PC-3 (cell line): ENCODE measurements around the gene GLB1L3. TPM values are rescaled to one million over a fixed set of nuclear protein-coding genes. Genes with fewer than 3 reads are reported as not detected.

ENCODE experiments used
- ATAC-seq: fragments of 200-7000 bp; cut with Tn5 transposase; 2 replicates; pipeline ENCODE4 v1.9.1; 2020; ENCODE audit warnings: mild to moderate bottlenecking, moderate library complexity
- BruUV-seq: library from RNA; stranded (reverse); fragments of 400-500 nt; replicated peaks from 2 replicates; lab custom pipeline; 2021; lab: Mats Ljungman, UMichigan
- CTCF ChIA-PET: fragments of 300-600 bp; sonication (Branson Sonifier 250); formaldehyde crosslinking; loops from one replicate; lab custom pipeline; 2022; ENCODE audit warnings: antibody characterized with exemption; lab: Charles Lee
- POLR2A ChIA-PET: fragments of 300-600 bp; sonication (Branson Sonifier 250); formaldehyde crosslinking; loops from one replicate; lab custom pipeline; 2022; ENCODE audit warnings: antibody characterized with exemption; ENCODE audit not compliant: unreplicated experiment; lab: Charles Lee
- DNase-seq: peaks from one replicate; pipeline ENCODE4 v3.0.0-alpha.2; 2015
- H2AFZ ChIP-seq: fragments of 300-600 bp; sonication (generic); 2 replicates; pipeline ENCODE4 v1.6.0; 2016; ENCODE audit warnings: antibody characterized with exemption, low read length
- H3F3A ChIP-seq: fragments of 300-600 bp; sonication (generic); one replicate; pipeline ENCODE4 v1.6.0; 2017; ENCODE audit warnings: antibody characterized with exemption, low read length, control low read depth, mild to moderate bottlenecking; ENCODE audit not compliant: unreplicated experiment
- H3K27ac ChIP-seq: fragments of 300-600 bp; sonication (generic); 2 replicates; pipeline ENCODE4 v1.5.1; 2016; ENCODE audit warnings: mild to moderate bottlenecking, low read length
- H3K27me3 ChIP-seq: fragments of 300-600 bp; sonication (generic); 2 replicates; pipeline ENCODE4 v1.6.1; 2016; ENCODE audit warnings: low read length, mixed read lengths
- H3K36me3 ChIP-seq: fragments of 300-600 bp; sonication (generic); 2 replicates; pipeline ENCODE4 v1.6.1; 2016; ENCODE audit warnings: low read depth, mixed run types, low read length, mixed read lengths
- H3K4me1 ChIP-seq: fragments of 300-600 bp; sonication (generic); 2 replicates; pipeline ENCODE4 v1.5.1; 2016; ENCODE audit warnings: low read length; ENCODE audit not compliant: insufficient read depth
- H3K4me2 ChIP-seq: fragments of 300-600 bp; sonication (generic); 2 replicates; pipeline ENCODE4 v1.6.0; 2016; ENCODE audit warnings: low read length
- H3K4me3 ChIP-seq: fragments of 300-600 bp; sonication (generic); 2 replicates; pipeline ENCODE4 v1.5.1; 2016; ENCODE audit warnings: mild to moderate bottlenecking, low read length, mixed read lengths
- H3K79me2 ChIP-seq: fragments of 300-600 bp; sonication (generic); 2 replicates; pipeline ENCODE4 v1.6.1; 2017; ENCODE audit warnings: low read length, mixed read lengths
- H3K9ac ChIP-seq: fragments of 300-600 bp; sonication (generic); 2 replicates; pipeline ENCODE4 v1.6.0; 2016; ENCODE audit warnings: mild to moderate bottlenecking, low read length
- H3K9me2 ChIP-seq: fragments of 300-600 bp; sonication (generic); replicated peaks from 2 replicates; pipeline ENCODE4 v1.6.1; 2016; ENCODE audit warnings: mixed run types, low read length, mixed read lengths
- H3K9me3 ChIP-seq: fragments of 300-600 bp; sonication (generic); 2 replicates; pipeline ENCODE4 v1.6.1; 2016; ENCODE audit warnings: low read length, mixed read lengths
- H4K20me1 ChIP-seq: fragments of 300-600 bp; sonication (generic); 2 replicates; pipeline ENCODE4 v1.6.1; 2016; ENCODE audit warnings: low read length, mixed read lengths
- EZH2 ChIP-seq: fragments of 300-600 bp; sonication (generic); IDR thresholded peaks from one replicate; pipeline ENCODE4 v1.6.1; 2017; ENCODE audit warnings: antibody characterized with exemption, mild to moderate bottlenecking, low read length; ENCODE audit not compliant: unreplicated experiment
- EZH2phosphoT487 ChIP-seq: fragments of 300-600 bp; sonication (generic); IDR thresholded peaks from 2 replicates; pipeline ENCODE4 v1.6.1; 2018; ENCODE audit warnings: mild to moderate bottlenecking, antibody characterized with exemption, low read length, borderline replicate concordance
- intact Hi-C: fragments of 100-400 bp; cut with micrococcal nuclease; formaldehyde crosslinking; loops from 2 replicates; pipeline ENCODE4 v1.9.0; 2023
- total RNA-seq: library from RNA; depleted of rRNA; stranded (reverse); fragments of >200 nt; gene quantifications from 2 replicates; pipeline ENCODE4 v1.2.3, GENCODE V29; 2014
- TF ChIP-seq, protein P1 (sequence below): fragments of 300-600 bp; sonication (generic); conservative IDR thresholded peaks from 2 replicates; pipeline ENCODE4 v1.5.1; 2017; ENCODE audit warnings: antibody characterized with exemption, low read depth, mild to moderate bottlenecking, low read length

GLB1L3 gene
- total RNA-seq, 1 experiment from 2014 or later: not detected

DNA sequence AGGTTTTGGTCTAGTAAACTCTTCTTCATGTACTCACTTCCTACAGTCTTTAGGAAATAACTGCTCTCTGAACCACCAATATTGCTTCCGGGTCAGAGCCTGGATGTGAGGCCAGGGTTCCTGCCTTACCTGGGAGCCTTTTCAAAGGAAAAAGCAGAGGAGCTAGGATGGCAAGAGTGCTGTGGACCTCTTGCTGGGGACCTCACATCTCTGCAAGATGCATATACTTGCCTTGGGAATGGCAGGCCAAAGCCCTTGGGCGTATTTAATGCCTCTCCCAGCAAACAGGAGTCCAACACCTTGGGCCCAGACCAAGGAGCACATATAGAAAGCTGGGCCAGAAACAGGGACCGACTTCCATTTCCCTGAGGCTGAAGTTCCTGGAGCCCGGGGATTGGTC is 60.9 kb downstream of the GLB1L3 start:
- TF ChIP-seq, protein P1, sequence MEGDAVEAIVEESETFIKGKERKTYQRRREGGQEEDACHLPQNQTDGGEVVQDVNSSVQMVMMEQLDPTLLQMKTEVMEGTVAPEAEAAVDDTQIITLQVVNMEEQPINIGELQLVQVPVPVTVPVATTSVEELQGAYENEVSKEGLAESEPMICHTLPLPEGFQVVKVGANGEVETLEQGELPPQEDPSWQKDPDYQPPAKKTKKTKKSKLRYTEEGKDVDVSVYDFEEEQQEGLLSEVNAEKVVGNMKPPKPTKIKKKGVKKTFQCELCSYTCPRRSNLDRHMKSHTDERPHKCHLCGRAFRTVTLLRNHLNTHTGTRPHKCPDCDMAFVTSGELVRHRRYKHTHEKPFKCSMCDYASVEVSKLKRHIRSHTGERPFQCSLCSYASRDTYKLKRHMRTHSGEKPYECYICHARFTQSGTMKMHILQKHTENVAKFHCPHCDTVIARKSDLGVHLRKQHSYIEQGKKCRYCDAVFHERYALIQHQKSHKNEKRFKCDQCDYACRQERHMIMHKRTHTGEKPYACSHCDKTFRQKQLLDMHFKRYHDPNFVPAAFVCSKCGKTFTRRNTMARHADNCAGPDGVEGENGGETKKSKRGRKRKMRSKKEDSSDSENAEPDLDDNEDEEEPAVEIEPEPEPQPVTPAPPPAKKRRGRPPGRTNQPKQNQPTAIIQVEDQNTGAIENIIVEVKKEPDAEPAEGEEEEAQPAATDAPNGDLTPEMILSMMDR: no peak
- TF ChIP-seq EZH2phosphoT487 (no peak), EZH2 (no peak)
- intact Hi-C loops: no loop called here

DNA sequence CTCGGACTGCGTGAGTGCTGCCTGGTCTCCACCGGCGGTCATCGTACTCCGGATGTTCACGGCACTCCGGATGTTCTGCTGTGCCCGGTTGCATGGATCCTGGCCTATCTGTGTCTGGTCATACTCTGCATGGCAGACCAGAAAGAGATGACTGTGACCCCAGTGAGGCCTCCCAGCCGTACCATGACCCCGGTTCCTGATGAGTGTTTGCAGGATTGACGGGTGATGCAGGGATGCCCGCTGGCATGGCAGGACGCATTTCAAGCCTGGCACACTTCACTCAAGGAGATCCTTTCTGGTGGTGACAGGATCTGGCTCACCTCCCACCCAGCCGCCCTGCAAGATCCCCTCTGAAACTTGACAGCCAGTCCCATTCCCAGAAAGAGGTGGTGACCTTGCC is 61.9 kb downstream of the GLB1L3 start:
- no peaks in the 10 kb centered on the region for H3K4me1 ChIP-seq
- no TSS peak for BruUV-seq

More for the DNA sequence above, 60.9 kb downstream of the GLB1L3 start:
- ATAC-seq (no peak), DNase-seq (no peak)
- POLR2A ChIA-PET: no interaction called here
- Histone ChIP-seq H3K4me2 (no peak overlapping the region), H3K79me2 (no peaks in the 10 kb centered on the region), H3K27me3 (peaks cover 16% of the 10 kb centered on the region), H3K36me3 (no peaks in the 10 kb centered on the region), H3K9me2 (no peaks in the 10 kb centered on the region), H2AFZ (no peak overlapping the region), H3K4me3 (no peak overlapping the region), H3K27ac (no peak overlapping the region), H3K9ac (no peak overlapping the region), H4K20me1 (no peaks in the 10 kb centered on the region), H3F3A (no peaks in the 10 kb centered on the region), H3K9me3 (no peaks in the 10 kb centered on the region), H3K4me1 (no peaks in the 10 kb centered on the region)
- BruUV-seq: no TSS peak
- CTCF ChIA-PET: no interaction called here

DNA sequence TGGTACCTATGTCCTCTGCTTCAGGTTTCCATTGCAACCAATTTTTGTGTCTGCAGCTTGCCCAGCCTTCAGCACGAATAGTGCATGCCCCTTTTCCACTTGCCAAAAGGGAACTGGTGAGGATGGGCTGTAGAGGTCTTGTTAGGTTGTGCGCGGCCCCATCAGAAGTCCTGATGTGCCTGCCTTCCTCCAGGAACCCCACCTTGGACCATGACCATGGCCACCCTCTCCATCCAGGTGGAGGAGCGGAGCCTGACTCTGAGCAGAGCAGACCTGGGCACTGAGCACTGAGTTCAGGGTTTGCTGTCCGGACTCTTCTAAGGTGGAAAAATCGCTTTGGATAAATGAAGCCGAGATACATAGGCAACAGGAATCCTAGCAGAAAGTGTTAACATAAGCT is 62.5 kb downstream of the GLB1L3 start:
- intact Hi-C loops: no loop called here
- Histone ChIP-seq H3K27me3 (peaks cover 10% of the 10 kb centered on the region; the same call in 1 of the 2 replicates), H3K4me2 (no peak overlapping the region), H3K9me3 (no peaks in the 10 kb centered on the region), H3K9ac (no peak overlapping the region), H2AFZ (no peak overlapping the region), H3K4me1 (no peaks in the 10 kb centered on the region), H3F3A (no peaks in the 10 kb centered on the region), H3K79me2 (no peaks in the 10 kb centered on the region), H3K9me2 (no peaks in the 10 kb centered on the region), H3K36me3 (no peaks in the 10 kb centered on the region), H3K27ac (no peak overlapping the region), H3K4me3 (no peak overlapping the region), H4K20me1 (no peaks in the 10 kb centered on the region)
- TF ChIP-seq, protein P1: no peak
- TF ChIP-seq EZH2phosphoT487: no peak
- no peak for TF ChIP-seq EZH2
- CTCF ChIA-PET: no interaction called here
- POLR2A ChIA-PET: no interaction called here
- BruUV-seq: no TSS peak
- ATAC-seq: no peak
- no peak for DNase-seq

More for the DNA sequence above, 61.9 kb downstream of the GLB1L3 start:
- H3K9ac ChIP-seq: no peak overlapping the region
- no peak overlapping the region for H2AFZ ChIP-seq
- peaks cover 8% of the 10 kb centered on the region; the same call in 1 of the 2 replicates for H3K27me3 ChIP-seq
- TF ChIP-seq, protein P1: no peak
- TF ChIP-seq EZH2 (no peak), EZH2phosphoT487 (no peak)
- H3K9me3 ChIP-seq: no peaks in the 10 kb centered on the region
- no peaks in the 10 kb centered on the region for H4K20me1 ChIP-seq
- ChIA-PET CTCF (no interaction called here), POLR2A (no interaction called here)
- no peak overlapping the region for H3K27ac ChIP-seq
- no peak overlapping the region for H3K4me2 ChIP-seq
- ATAC-seq (no peak), DNase-seq (no peak)
- no peaks in the 10 kb centered on the region for H3F3A ChIP-seq
- no peak overlapping the region for H3K4me3 ChIP-seq
- no peaks in the 10 kb centered on the region for H3K79me2 ChIP-seq
- H3K9me2 ChIP-seq: no peaks in the 10 kb centered on the region
- intact Hi-C loops: no loop called here
- no peaks in the 10 kb centered on the region for H3K36me3 ChIP-seq
